Measurements from ENCODE around the gene MREG. TPM values are rescaled to one million over a fixed set of nuclear protein-coding genes. Genes with fewer than 3 reads are reported as not detected.

Gene MREG
- total RNA-seq, 1 experiment from 2014 or later, result 16.9 TPM

DNA sequence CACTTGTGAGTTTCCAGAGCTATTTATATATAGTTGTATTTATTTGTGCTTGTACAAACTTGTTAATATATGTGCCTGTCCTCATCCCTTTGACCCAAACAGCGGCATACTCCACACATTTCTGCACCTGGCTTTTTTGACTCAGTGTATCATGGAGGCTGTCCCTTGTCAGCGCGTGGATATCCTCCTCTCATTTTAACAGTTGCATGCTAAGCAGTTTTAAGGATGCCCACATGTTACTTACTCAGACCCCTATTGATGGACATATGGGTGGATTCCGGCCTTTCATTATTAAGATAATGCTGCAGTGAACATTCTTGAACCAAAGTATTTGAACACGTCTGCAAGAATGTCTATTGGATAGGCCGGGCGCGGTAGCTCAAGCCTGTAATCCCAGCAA is 655 bp upstream of the MREG start (continued):
- TF ChIP-seq, protein P1, sequence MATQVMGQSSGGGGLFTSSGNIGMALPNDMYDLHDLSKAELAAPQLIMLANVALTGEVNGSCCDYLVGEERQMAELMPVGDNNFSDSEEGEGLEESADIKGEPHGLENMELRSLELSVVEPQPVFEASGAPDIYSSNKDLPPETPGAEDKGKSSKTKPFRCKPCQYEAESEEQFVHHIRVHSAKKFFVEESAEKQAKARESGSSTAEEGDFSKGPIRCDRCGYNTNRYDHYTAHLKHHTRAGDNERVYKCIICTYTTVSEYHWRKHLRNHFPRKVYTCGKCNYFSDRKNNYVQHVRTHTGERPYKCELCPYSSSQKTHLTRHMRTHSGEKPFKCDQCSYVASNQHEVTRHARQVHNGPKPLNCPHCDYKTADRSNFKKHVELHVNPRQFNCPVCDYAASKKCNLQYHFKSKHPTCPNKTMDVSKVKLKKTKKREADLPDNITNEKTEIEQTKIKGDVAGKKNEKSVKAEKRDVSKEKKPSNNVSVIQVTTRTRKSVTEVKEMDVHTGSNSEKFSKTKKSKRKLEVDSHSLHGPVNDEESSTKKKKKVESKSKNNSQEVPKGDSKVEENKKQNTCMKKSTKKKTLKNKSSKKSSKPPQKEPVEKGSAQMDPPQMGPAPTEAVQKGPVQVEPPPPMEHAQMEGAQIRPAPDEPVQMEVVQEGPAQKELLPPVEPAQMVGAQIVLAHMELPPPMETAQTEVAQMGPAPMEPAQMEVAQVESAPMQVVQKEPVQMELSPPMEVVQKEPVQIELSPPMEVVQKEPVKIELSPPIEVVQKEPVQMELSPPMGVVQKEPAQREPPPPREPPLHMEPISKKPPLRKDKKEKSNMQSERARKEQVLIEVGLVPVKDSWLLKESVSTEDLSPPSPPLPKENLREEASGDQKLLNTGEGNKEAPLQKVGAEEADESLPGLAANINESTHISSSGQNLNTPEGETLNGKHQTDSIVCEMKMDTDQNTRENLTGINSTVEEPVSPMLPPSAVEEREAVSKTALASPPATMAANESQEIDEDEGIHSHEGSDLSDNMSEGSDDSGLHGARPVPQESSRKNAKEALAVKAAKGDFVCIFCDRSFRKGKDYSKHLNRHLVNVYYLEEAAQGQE (IDR thresholded peaks at IDR 0.05; ENCODE audit: low read depth), result no peak
- TF ChIP-seq EZH2phosphoT487 (IDR thresholded peaks at IDR 0.05; ENCODE audit: borderline replicate concordance), result no peak
- no peak for TF ChIP-seq SP1 (IDR thresholded peaks at IDR 0.05; ENCODE audit: low read depth)
- no peak for TF ChIP-seq ZNF274 (IDR thresholded peaks at IDR 0.05; ENCODE audit: low read depth, low read length)
- no peak for TF ChIP-seq JUND (IDR thresholded peaks at IDR 0.05)
- TF ChIP-seq ZFX (IDR thresholded peaks at IDR 0.05), result no peak
- TF ChIP-seq POLR2A (IDR thresholded peaks at IDR 0.05; ENCODE audit: borderline replicate concordance, extremely low read depth, insufficient read depth, insufficient read length), result no peak

DNA sequence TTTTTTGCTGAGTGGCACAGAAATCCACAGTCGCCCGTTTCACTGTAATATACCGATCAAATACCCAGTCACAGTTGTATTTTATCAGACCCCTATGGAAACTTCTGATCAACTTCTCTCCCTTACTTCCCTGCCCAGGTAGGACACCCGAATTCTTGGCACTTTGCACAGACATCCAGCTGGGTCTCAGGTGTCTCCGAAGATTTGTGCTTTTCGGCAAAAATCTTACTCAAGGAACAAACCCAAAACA is 596 bp downstream of the MREG start:
- H3K9me2 ChIP-seq (ENCODE audit: insufficient read depth), result no peaks in the 10 kb centered on the region
- no peaks in the 10 kb centered on the region for H3K36me3 ChIP-seq (ENCODE audit: control insufficient read depth in 1 of 2, insufficient read depth in 2 of 2, low read length in 2 of 2)
- no peaks in the 10 kb centered on the region for H4K20me1 ChIP-seq (ENCODE audit: insufficient read depth)
- BruUV-seq (replicated peaks), result no TSS peak
- DNase-seq (ENCODE audit: low read depth, low spot score), result no peak
- no peaks in the 10 kb centered on the region for H3K27me3 ChIP-seq (ENCODE audit: insufficient read depth, low read length)
- ChIA-PET RAD21 (ENCODE audit: low non-redundant PET in 1 of 2, low total read pairs in 2 of 2, uncharacterized antibody in 2 of 2, unreplicated experiment in 2 of 2) (no interaction called here), POLR2A (no interaction called here), CTCF (no interaction called here)
- peak overlapping the region; percentile 78 to 80 for H3K4me3 ChIP-seq (replicated peaks in 1 of 2; ENCODE audit: low read depth in 1 of 2, low read length in 2 of 2)
- H3K4me2 ChIP-seq (ENCODE audit: low read length), result peak overlapping the region; percentile 79
- H3K4me1 ChIP-seq (ENCODE audit: control insufficient read depth in 1 of 2, insufficient read depth in 2 of 2, low read length in 2 of 2), result peaks cover 12 to 24% of the 10 kb centered on the region in 2 experiments; a peak in 3 of 4 replicates
- intact Hi-C loops (cut with micrococcal nuclease), result loop anchor here (5.0 kb wide), 1 partner anchor 60 kb away; no protein-coding TSS in a partner anchor
- peaks cover 28% of the 10 kb centered on the region for H3K79me2 ChIP-seq (ENCODE audit: insufficient read depth, low read length)
- no peaks in the 10 kb centered on the region for H3K9me3 ChIP-seq (ENCODE audit: control insufficient read depth in 1 of 2, insufficient read depth in 1 of 2, low read depth in 1 of 2, low read length in 2 of 2)
- H2AFZ ChIP-seq (ENCODE audit: low read depth, low read length, poor library complexity, severe bottlenecking), result no peak overlapping the region
- H3K27ac ChIP-seq (ENCODE audit: low read depth, low read length), result peak overlapping the region; percentile 60
- H3K9ac ChIP-seq (ENCODE audit: low read length), result peak overlapping the region; percentile 75
- peak; percentile 12 for ATAC-seq
- TF ChIP-seq POLR2A (IDR thresholded peaks at IDR 0.05; ENCODE audit: borderline replicate concordance, extremely low read depth, insufficient read depth, insufficient read length) (no peak), SRF (IDR thresholded peaks at IDR 0.05; ENCODE audit: low read depth) (no peak), RAD21 (IDR thresholded peaks at IDR 0.05; ENCODE audit: low read depth) (no peak), TCF7L2 (IDR thresholded peaks at IDR 0.05; ENCODE audit: borderline replicate concordance, extremely low read depth, insufficient read depth, insufficient read length) (no peak), FOSL1 (IDR thresholded peaks at IDR 0.05; ENCODE audit: low read depth) (no peak), YY1 (IDR thresholded peaks at IDR 0.05; ENCODE audit: extremely low read depth, insufficient replicate concordance, low read depth, low read length) (no peak), ELF1 (IDR thresholded peaks at IDR 0.05; ENCODE audit: borderline replicate concordance, low read depth) (no peak), CEBPB (IDR thresholded peaks at IDR 0.05; ENCODE audit: low read depth) (no peak), EGR1 (IDR thresholded peaks at IDR 0.05; ENCODE audit: low read depth) (no peak), ZFX (IDR thresholded peaks at IDR 0.05) (no peak), SP1 (IDR thresholded peaks at IDR 0.05; ENCODE audit: low read depth) (no peak)
- TF ChIP-seq, protein P1 (IDR thresholded peaks at IDR 0.05; ENCODE audit: low read depth), result no peak
- TF ChIP-seq, protein P2, sequence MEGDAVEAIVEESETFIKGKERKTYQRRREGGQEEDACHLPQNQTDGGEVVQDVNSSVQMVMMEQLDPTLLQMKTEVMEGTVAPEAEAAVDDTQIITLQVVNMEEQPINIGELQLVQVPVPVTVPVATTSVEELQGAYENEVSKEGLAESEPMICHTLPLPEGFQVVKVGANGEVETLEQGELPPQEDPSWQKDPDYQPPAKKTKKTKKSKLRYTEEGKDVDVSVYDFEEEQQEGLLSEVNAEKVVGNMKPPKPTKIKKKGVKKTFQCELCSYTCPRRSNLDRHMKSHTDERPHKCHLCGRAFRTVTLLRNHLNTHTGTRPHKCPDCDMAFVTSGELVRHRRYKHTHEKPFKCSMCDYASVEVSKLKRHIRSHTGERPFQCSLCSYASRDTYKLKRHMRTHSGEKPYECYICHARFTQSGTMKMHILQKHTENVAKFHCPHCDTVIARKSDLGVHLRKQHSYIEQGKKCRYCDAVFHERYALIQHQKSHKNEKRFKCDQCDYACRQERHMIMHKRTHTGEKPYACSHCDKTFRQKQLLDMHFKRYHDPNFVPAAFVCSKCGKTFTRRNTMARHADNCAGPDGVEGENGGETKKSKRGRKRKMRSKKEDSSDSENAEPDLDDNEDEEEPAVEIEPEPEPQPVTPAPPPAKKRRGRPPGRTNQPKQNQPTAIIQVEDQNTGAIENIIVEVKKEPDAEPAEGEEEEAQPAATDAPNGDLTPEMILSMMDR (IDR thresholded peaks at IDR 0.05 in 2 of 3, conservative IDR thresholded peaks at IDR 0.05 in 1 of 3; ENCODE audit: borderline replicate concordance in 1 of 3, insufficient read depth in 1 of 3, low read depth in 2 of 3, low read length in 2 of 3), result no peak
- TF ChIP-seq, protein P3, sequence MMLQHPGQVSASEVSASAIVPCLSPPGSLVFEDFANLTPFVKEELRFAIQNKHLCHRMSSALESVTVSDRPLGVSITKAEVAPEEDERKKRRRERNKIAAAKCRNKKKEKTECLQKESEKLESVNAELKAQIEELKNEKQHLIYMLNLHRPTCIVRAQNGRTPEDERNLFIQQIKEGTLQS (IDR thresholded peaks at IDR 0.05), result no peak

All from HCT116 (cell line).